SK-N-SH treated with all-trans-retinoic acid at 6 μM for 48 hours (cell line): ENCODE results near the gene MRPS6.

Experiments used
- BACH2 ChIP-seq: fragments of 250-450 bp; sonication (Bioruptor Pico); IDR thresholded peaks from 2 replicates; pipeline ENCODE4 v1.9.0; 2021; ENCODE audit warnings: mild to moderate bottlenecking, borderline replicate concordance
- ZNF8 ChIP-seq: fragments of 450-650 bp; formaldehyde crosslinking; IDR thresholded peaks from 2 replicates; pipeline ENCODE4 v1.5.0; 2020; ENCODE audit warnings: mild to moderate bottlenecking, moderate library complexity
- TF ChIP-seq, protein P1 (sequence below): fragments of 250-450 bp; sonication (Bioruptor Pico); IDR thresholded peaks from 2 replicates; pipeline ENCODE4 v1.8.0; 2020; ENCODE audit warnings: mild to moderate bottlenecking, moderate library complexity, borderline replicate concordance

DNA sequence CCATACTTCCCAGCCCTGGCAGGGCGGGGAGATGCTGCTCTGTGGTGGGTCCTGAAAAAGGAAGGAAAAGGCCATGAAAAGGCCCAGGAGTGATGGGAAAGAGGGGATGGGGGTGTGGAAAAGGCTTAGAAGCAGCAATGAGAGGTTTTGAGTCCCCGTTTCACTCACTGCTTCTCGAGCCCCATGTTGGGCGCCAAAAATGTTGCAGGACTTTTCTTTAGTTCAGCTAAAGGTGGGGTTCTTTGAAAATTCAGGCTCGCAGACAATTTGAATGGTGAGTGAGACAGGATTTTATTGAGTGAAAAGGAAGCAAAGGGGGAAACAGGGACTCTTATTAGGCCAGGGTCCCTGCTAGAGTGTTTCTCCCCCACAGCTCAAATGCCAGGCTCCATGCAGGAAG is 93.1 kb downstream of the MRPS6 start:
- TF ChIP-seq BACH2 (CRISPR knock-in tag), result no peak
- no peak for TF ChIP-seq ZNF8
- TF ChIP-seq, protein P1, sequence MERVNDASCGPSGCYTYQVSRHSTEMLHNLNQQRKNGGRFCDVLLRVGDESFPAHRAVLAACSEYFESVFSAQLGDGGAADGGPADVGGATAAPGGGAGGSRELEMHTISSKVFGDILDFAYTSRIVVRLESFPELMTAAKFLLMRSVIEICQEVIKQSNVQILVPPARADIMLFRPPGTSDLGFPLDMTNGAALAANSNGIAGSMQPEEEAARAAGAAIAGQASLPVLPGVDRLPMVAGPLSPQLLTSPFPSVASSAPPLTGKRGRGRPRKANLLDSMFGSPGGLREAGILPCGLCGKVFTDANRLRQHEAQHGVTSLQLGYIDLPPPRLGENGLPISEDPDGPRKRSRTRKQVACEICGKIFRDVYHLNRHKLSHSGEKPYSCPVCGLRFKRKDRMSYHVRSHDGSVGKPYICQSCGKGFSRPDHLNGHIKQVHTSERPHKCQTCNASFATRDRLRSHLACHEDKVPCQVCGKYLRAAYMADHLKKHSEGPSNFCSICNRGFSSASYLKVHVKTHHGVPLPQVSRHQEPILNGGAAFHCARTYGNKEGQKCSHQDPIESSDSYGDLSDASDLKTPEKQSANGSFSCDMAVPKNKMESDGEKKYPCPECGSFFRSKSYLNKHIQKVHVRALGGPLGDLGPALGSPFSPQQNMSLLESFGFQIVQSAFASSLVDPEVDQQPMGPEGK (CRISPR knock-in tag), result no peak
